Osteoblast (primary cell): Measurements from ENCODE around the gene PRKAG2. TPM values are rescaled to one million over a fixed set of nuclear protein-coding genes. Genes with fewer than 3 reads are reported as not detected.

ENCODE experiments used
- DNase-seq: peaks from one replicate; pipeline ENCODE4 v3.0.0; 2011; ENCODE audit warnings: low spot score, mixed read lengths; ENCODE audit not compliant: insufficient read length; ENCODE audit errors: missing footprints
- H2AFZ ChIP-seq: 2 replicates; pipeline ENCODE4 v1.6.0; 2011; ENCODE audit warnings: mild to moderate bottlenecking, low read length
- H3K27ac ChIP-seq: 2 replicates; pipeline ENCODE4 v1.5.1; 2011; ENCODE audit warnings: mild to moderate bottlenecking, low read depth, low read length, moderate library complexity
- H3K27me3 ChIP-seq: 2 replicates; pipeline ENCODE4 v1.6.0; 2012; ENCODE audit warnings: mild to moderate bottlenecking, control low read depth, inconsistent platforms, low read length, moderate library complexity; ENCODE audit not compliant: insufficient read depth
- H3K36me3 ChIP-seq: 2 replicates; pipeline ENCODE4 v1.5.1; 2011; ENCODE audit warnings: mild to moderate bottlenecking, low read length, control low read depth, moderate library complexity; ENCODE audit not compliant: insufficient read depth
- H3K4me1 ChIP-seq: 2 replicates; pipeline ENCODE4 v1.5.1; 2011; ENCODE audit warnings: mild to moderate bottlenecking, low read length, control low read depth, moderate library complexity; ENCODE audit not compliant: insufficient read depth
- H3K4me2 ChIP-seq: 2 replicates; pipeline ENCODE4 v1.6.0; 2011; ENCODE audit warnings: mild to moderate bottlenecking, low read length; ENCODE audit not compliant: insufficient read depth
- H3K4me3 ChIP-seq: fragments of 200-600 bp; sonication (generic); 3 replicates; pipeline ENCODE4 v1.5.1; 2012; ENCODE audit warnings: mild to moderate bottlenecking, low read length, inconsistent platforms; ENCODE audit not compliant: insufficient read depth
- H3K79me2 ChIP-seq: 2 replicates; pipeline ENCODE4 v1.6.0; 2012; ENCODE audit warnings: mild to moderate bottlenecking, low read length, control low read depth, inconsistent platforms; ENCODE audit not compliant: insufficient read depth
- H3K9me3 ChIP-seq: 2 replicates; pipeline ENCODE4 v1.5.1; 2011; ENCODE audit warnings: low read depth, low read length, control low read depth
- H4K20me1 ChIP-seq: 2 replicates; pipeline ENCODE4 v1.6.0; 2012; ENCODE audit warnings: mild to moderate bottlenecking, low read length, control low read depth; ENCODE audit not compliant: insufficient read depth
- CTCF ChIP-seq: IDR thresholded peaks from 2 replicates; pipeline ENCODE4 v1.5.1; 2011; ENCODE audit warnings: mild to moderate bottlenecking, low read depth, low read length, moderate library complexity; ENCODE audit errors: extremely low read depth
- total RNA-seq: library from RNA; depleted of rRNA; stranded (reverse); fragments of >200 nt; gene quantifications from 2 replicates; pipeline ENCODE4 v1.2.3, GENCODE V29; 2012

PRKAG2 gene
- total RNA-seq, 1 donor = 20.6 TPM

GRCh38 chr7:151769188-151769821, 107.6 kb downstream of the PRKAG2 start:
- H3K27ac ChIP-seq = no peak overlapping the region
- no peaks in the 10 kb centered on the region for H3K4me1 ChIP-seq
- H3K27me3 ChIP-seq = peaks cover 63% of the 10 kb centered on the region
- no peak overlapping the region for H3K4me2 ChIP-seq
- H3K79me2 ChIP-seq = no peaks in the 10 kb centered on the region
- H3K36me3 ChIP-seq = no peaks in the 10 kb centered on the region
- no peaks in the 10 kb centered on the region for H3K9me3 ChIP-seq
- TF ChIP-seq CTCF = no peak
- H2AFZ ChIP-seq = no peak overlapping the region
- H4K20me1 ChIP-seq = no peaks in the 10 kb centered on the region
- no peak overlapping the region for H3K4me3 ChIP-seq
- DNase-seq = no peak

GRCh38 chr7:151768805-151769187, 108.1 kb downstream of the PRKAG2 start:
- H3K27me3 ChIP-seq = peaks cover 61% of the 10 kb centered on the region
- no peak overlapping the region for H3K27ac ChIP-seq
- H4K20me1 ChIP-seq = no peaks in the 10 kb centered on the region
- H3K9me3 ChIP-seq = no peaks in the 10 kb centered on the region
- no peak overlapping the region for H3K4me2 ChIP-seq
- TF ChIP-seq CTCF = no peak
- H3K36me3 ChIP-seq = no peaks in the 10 kb centered on the region
- no peak overlapping the region for H2AFZ ChIP-seq
- DNase-seq = no peak
- no peaks in the 10 kb centered on the region for H3K79me2 ChIP-seq
- no peak overlapping the region for H3K4me3 ChIP-seq
- H3K4me1 ChIP-seq = no peaks in the 10 kb centered on the region

GRCh38 chr7:151767557-151767956, 109.4 kb downstream of the PRKAG2 start:
- Histone ChIP-seq H3K27ac (no peak overlapping the region), H4K20me1 (no peaks in the 10 kb centered on the region), H3K36me3 (no peaks in the 10 kb centered on the region), H3K79me2 (no peaks in the 10 kb centered on the region), H3K4me1 (no peaks in the 10 kb centered on the region), H3K27me3 (peaks cover 61% of the 10 kb centered on the region), H2AFZ (no peak overlapping the region), H3K4me3 (no peak overlapping the region), H3K4me2 (no peak overlapping the region), H3K9me3 (no peaks in the 10 kb centered on the region)
- TF ChIP-seq CTCF = no peak
- no peak for DNase-seq

GRCh38 chr7:151764056-151764920, 112.6 kb downstream of the PRKAG2 start:
- no peak overlapping the region for H3K4me2 ChIP-seq
- no peaks in the 10 kb centered on the region for H3K9me3 ChIP-seq
- H4K20me1 ChIP-seq = no peaks in the 10 kb centered on the region
- no peak overlapping the region for H3K27ac ChIP-seq
- H3K36me3 ChIP-seq = no peaks in the 10 kb centered on the region
- no peaks in the 10 kb centered on the region for H3K79me2 ChIP-seq
- H3K4me1 ChIP-seq = no peaks in the 10 kb centered on the region
- H3K27me3 ChIP-seq = peaks cover 31% of the 10 kb centered on the region
- peak; percentile 59 for DNase-seq
- no peak overlapping the region for H2AFZ ChIP-seq
- H3K4me3 ChIP-seq = no peak overlapping the region
- no peak for TF ChIP-seq CTCF
